ENCODE measurements around the gene PROK2.
A peak's percentile ranks its signal among the peaks of the same experiment; 100 is the strongest.

PROK2 gene

DNA sequence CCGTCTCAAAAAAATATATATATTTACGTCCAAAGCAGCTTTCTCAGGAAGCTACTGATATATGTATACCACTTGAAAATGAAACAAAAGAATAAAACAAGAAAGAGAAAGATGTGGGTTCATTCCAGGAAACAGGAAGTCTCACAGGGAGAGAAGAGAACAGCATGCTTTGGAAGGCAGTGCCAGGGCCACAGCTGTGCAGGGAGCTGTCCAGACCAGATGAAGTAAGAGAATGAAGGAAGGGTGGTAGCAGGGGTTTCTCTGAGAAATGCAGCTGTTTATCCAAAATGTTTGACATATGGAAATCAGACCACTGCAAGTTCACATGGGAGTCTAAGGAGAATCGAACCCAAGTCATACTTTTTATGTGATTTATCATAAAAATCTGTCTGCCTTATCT, 40.2 kb downstream of the PROK2 start:
- no peak for DNase-seq (ENCODE audit: low spot score)

DNA sequence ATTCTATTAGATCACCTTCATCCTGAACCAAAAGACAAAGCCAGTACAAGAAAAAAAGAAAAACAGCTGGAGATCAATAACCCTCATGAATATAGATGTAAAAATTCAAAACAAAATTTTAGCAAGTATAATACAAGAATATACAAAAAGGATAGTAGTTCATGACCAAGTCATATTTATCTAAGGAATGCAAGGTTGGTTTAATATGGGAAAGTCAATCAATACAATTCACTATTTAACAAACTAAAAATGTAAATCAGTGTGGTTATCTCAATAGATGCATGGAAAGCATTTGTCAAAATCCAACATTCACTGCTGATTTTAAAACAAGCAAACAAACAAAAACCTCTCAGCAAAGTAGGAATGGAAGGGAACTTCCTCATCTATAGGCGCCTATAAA, 42.3 kb downstream of the PROK2 start:
- no peak for DNase-seq (ENCODE audit: low spot score)

DNA sequence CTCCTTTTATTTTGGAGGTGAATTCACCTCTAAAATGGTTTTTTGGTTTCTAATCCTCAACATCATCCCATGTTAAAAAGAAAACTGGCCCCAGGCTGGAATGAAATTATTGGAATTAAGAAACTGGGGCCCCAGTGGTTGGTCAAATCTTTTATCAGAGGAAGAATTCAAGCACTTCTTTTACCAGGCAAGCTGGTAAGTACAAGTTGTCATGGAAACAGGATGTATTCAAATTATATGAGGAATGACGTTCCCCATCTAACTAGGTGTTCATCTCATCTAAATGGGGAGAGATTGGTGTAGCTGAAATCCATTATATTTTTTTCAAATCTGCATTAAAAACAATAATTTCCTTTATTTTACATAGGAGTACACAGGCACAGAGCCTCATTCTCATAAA, 50.1 kb downstream of the PROK2 start:
- DNase-seq (ENCODE audit: low spot score) = no peak

DNA sequence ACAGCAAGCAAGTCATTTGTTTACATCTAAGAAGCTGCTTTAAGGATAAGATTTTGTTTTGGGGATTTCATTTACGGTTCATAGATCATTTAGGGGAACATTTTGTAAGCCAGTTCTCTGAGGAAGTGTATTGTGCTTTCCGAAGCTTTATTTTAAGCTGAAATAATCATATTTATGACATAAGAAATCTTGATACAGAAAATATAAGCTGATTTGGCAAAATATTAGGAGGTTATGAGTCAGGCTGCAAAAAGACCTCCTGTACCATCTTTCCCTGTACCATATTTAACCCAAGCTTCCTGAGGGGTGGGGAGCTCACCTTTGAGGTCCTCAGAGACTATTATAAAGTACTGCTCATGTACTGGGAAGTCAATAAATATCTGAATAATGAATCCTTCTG, 51.6 kb downstream of the PROK2 start:
- no peak for DNase-seq (ENCODE audit: low spot score)

DNA sequence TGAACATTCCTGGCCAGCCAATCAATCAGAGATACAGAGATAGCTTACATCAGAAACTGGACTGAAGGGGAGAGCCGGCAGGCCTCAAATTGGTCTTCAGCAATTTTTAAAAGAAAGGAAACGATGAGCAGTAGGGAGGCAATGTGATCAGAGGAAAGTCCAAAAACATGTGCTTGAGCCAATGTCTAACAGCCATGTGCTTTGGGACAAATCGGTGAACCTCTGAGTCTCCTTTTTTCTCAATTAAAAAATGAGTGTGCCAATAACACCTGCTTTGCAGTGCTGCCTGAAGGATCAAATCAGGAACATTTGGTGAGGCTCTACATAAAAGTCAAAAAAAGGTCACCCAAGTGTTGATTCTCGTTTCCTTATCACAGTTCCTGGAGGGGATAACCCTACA, 52.3 kb downstream of the PROK2 start:
- DNase-seq (ENCODE audit: low spot score) = no peak

DNA sequence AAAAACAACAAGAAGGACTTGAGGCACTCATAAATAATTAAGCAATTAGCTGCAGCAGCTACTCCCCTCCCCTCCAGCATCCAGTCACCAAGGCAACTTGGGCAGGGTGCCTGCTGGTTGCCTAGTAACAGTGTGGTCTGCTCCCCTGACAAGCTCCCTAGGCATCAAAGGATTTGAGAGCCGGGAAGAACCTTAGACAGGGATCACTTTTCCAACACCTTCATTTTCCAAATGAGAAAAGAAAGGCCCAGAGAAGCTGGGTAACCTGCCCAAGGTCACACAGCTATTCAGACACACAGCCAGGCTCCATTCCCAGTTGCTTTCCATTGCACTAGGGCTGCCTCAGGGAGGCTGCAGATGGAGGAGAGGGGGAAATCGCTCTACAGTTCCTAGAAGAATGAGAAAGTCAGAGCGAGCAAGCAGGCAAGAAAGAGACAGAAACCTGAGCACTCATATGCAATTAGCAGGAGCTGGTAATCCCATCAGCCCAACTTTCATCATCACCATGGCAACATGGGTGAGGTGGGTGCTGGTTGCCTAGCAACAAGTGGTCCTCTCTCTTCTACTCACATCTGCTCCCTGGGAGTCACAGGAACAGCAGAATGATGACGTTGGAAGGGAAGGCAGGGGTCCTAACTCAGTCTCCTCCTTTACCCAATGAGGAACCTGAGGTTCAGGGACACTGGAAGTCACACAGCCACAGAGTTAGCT, 56.2 kb downstream of the PROK2 start:
- DNase-seq (ENCODE audit: low spot score) = peak; percentile 92

DNA sequence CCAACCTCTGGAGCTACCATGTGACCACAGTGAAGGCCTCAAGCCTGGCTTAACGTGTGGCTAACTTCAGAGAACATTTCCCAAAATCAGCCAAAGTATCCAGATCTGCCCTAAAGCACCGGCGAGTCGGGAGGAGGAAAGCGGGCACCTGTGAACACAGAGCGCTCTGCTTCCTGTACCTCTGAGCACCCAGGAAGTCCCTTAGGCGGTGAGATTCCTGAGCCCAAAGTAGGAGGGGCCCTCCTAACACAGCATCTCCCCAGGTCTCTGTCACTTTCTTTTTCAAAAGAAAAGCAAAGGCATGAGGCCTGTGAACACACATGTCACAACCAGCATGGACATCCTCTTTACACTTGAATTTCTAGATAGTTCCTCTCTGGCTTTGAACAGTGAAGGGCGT, 58.8 kb downstream of the PROK2 start:
- DNase-seq (ENCODE audit: low spot score) = no peak

DNA sequence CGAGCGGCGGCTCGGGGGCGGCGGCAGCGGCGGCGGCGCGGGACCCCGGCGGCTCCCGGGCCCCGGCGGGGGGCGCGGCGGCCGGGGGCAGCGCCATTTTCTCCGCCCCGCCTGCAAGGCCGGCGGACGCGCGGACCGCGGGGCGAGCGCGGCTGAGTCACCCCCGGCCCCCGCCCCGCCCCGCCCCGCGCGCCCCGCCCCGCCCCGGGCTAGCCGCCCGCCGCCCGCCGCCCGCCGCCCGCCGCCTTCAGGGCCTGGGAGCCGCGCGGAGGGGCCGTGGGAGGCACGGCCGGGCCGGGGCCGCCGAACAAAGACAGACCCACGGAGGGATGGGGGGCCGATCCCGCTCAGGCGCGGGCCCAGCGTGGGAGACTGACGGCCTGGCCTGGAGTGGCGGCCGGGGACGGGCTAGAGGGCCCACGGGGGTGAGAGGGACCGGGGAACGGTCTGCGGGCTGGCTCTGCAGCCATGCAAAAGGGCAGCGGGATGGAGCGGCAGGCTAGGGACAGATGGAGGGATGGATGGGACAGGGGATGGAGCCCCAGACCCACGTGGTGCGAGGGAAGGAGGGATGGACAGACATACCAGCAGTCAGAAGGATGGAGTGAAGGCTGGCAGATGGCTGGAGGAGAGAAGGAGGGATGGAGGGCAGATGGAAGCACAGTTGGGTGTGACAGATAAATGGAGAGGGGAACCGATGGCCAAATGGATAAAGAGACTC, 59.5 kb downstream of the PROK2 start, which contains the start of gene EIF4E3:
TSS of gene EIF4E3 (minus strand) at position 132 of the 721 bp plus-strand sequence. CDS start at position 97, 35 bp downstream.
- DNase-seq (ENCODE audit: low spot score) = peak; percentile 28

DNA sequence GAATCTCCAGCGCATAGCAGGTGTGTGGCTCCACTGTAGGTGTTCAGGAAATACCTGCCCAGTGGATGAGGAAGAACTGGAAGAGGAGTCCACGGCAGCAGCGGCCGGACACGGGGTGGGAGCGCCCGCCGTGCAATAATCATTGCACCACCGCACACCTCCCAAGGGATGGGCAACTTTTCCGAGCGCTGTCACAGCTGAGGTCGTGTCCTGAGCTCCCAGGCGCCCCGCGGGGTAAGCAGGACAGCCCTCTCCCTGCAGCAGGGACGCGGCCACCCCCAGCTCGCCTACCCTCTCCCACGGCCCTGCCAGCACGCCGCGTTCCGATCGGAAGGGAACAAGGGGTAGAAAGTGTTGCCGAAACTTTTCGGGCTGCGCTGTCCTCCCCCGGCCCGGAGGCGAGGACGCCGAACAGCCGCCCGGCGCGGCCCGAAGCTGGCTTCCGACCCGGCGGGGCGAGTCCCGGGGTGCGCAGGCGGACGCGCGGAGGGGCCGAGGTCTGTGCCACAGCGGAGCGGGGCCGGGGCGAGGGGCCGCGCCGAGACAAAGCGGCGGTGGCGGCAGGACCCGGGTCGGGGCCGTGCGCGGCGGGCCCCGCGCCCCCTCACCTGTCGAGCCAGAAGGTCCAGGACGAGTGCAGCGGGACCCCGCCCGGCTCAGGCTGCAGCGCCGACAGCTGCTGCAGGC, 60.2 kb downstream of the PROK2 start:
- DNase-seq (ENCODE audit: low spot score) = peak; percentile 26

DNA sequence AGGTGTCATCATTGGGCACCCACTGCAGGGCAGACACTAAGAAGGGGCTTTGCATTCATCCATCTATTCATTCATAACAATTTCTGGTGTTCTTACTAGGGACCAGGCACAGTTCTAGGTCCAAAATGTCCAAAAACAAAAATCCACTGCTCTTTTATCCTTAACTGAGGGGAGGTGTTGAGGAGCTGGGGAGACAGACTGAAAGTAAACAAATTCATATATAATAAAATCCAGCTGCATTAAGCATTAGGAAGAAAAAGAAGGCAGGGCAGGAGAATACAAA, 60.8 kb downstream of the PROK2 start:
- no peak for DNase-seq (ENCODE audit: low spot score)

DNA sequence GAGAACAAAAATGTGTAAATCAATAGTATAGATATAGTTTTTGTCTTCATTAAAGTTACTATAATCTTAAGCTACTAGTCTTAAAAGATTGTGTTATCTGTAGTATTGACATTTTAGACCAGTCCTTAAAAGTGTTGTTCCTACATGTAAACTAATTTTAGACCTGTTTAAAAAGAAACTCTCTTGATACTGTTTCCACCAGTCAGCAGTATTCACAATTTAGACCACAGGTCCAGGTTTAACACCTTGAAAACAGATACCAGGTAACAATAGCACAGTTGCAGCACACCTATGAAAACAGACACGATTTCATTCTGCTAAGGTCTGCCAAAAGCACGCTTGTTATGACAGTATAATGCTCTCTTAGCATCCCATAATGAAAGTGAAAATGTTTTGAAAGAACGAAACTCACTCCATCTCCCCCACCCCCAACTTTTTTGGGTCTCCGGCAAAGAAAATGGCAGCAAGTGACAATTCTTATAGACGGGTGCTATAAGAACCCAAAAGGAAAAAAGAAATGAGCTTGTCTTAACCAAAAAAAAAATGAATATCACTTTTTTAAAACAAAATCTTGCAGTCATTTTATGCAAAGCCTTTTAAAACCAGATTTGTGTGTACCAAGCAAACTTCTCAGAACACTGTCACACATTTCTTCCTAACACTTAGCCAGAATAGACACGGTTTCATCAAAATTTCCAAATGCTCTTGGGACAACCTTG, 61.3 kb downstream of the PROK2 start:
- DNase-seq (ENCODE audit: low spot score) = no peak

DNA sequence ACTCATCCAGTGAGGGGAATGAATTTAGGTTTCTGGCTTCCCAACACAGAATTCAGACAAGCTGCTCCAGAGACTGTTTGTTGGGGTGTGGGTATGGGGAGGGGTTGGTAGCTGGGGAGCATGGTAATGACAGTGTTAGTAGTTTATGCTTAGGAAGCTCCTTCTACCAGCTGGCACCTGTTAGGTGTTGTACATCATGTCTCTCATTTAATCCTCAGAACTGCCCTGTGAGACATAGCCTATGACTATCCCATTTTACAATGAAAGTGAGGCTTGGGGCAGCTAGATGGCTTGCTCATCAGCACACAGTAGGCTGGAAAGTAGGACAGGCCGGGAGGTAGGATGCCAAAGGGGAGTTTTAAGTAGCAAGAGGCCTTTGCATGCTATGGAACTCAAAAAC, 62.3 kb downstream of the PROK2 start:
- no peak for DNase-seq (ENCODE audit: low spot score)

Small RNA genes within 50 kb of the gene (small RNA-seq; reads per million reads assigned to genes)
- 0 reads per million in 2 experiments for gene RN7SL271P
